ENCODE data around the gene H3-3A.

Gene H3-3A

GRCh38 chr1:226062558-226063223 lies at the start of gene H3-3A:
Gene H3-3A, plus strand, starts transcription at chr1:226062716. Its CDS starts 1,636 bp downstream, at chr1:226064352.
- DNase-seq: peak; percentile 98

- DNase-seq: no peak
Measured at GRCh38 chr1:226017070-226017469, 45.4 kb upstream of the H3-3A start.

- peak; percentile 34 for DNase-seq
Measured at GRCh38 chr1:226019572-226019971, 42.9 kb upstream of the H3-3A start.

GRCh38 chr1:226021401-226021800 lies 41.1 kb upstream of the H3-3A start:
- no peak for DNase-seq

GRCh38 chr1:226021801-226022200 lies 40.7 kb upstream of the H3-3A start:
- DNase-seq: no peak

GRCh38 chr1:226023735-226024134 lies 38.8 kb upstream of the H3-3A start:
- no peak for DNase-seq

GRCh38 chr1:226026833-226027232 lies 35.7 kb upstream of the H3-3A start:
- DNase-seq: no peak

GRCh38 chr1:226027538-226028217 lies 34.8 kb upstream of the H3-3A start:
- DNase-seq: no peak

- no peak for DNase-seq
Measured at GRCh38 chr1:226029093-226029496, 33.4 kb upstream of the H3-3A start.

GRCh38 chr1:226029568-226030225 lies 32.8 kb upstream of the H3-3A start:
- DNase-seq: no peak

GRCh38 chr1:226033582-226033981 lies 28.9 kb upstream of the H3-3A start:
- no peak for DNase-seq

GRCh38 chr1:226033991-226034390 lies 28.5 kb upstream of the H3-3A start:
- DNase-seq: no peak

- DNase-seq: no peak
Measured at GRCh38 chr1:226034482-226034881, 28.0 kb upstream of the H3-3A start.

GRCh38 chr1:226035915-226036314 lies 26.6 kb upstream of the H3-3A start:
- DNase-seq: no peak

- DNase-seq: no peak
Measured at GRCh38 chr1:226038661-226039060, 23.9 kb upstream of the H3-3A start.

GRCh38 chr1:226041419-226041818 lies 21.1 kb upstream of the H3-3A start:
- no peak for DNase-seq

- DNase-seq: no peak
Measured at GRCh38 chr1:226044514-226045101, 17.9 kb upstream of the H3-3A start.

- no peak for DNase-seq
Measured at GRCh38 chr1:226046240-226046639, 16.3 kb upstream of the H3-3A start.

GRCh38 chr1:226047495-226047894 lies 15.0 kb upstream of the H3-3A start:
- DNase-seq: no peak

GRCh38 chr1:226048886-226049285 lies 13.6 kb upstream of the H3-3A start:
- DNase-seq: no peak

- no peak for DNase-seq
Measured at GRCh38 chr1:226050133-226050532, 12.4 kb upstream of the H3-3A start.

- DNase-seq: no peak
Measured at GRCh38 chr1:226051365-226051764, 11.2 kb upstream of the H3-3A start.

- no peak for DNase-seq
Measured at GRCh38 chr1:226052061-226052460, 10.5 kb upstream of the H3-3A start.

Measured in NCI-H1092 treated with DMSO at 0.1 percent for 48 hours (cell line).